HG03045 (cell line): Measurements from ENCODE around the gene GTF2F2.
A peak's percentile ranks its signal among the peaks of the same experiment; 100 is the strongest.

ENCODE experiments used
- ATAC-seq: cut with Tn5 transposase; IDR thresholded peaks from one replicate; pipeline ENCODE4 v1.9.1; 2021; ENCODE audit warnings: mild to moderate bottlenecking, moderate library complexity; ENCODE audit not compliant: unreplicated experiment

The GTF2F2 gene, protein sequence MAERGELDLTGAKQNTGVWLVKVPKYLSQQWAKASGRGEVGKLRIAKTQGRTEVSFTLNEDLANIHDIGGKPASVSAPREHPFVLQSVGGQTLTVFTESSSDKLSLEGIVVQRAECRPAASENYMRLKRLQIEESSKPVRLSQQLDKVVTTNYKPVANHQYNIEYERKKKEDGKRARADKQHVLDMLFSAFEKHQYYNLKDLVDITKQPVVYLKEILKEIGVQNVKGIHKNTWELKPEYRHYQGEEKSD

DNA sequence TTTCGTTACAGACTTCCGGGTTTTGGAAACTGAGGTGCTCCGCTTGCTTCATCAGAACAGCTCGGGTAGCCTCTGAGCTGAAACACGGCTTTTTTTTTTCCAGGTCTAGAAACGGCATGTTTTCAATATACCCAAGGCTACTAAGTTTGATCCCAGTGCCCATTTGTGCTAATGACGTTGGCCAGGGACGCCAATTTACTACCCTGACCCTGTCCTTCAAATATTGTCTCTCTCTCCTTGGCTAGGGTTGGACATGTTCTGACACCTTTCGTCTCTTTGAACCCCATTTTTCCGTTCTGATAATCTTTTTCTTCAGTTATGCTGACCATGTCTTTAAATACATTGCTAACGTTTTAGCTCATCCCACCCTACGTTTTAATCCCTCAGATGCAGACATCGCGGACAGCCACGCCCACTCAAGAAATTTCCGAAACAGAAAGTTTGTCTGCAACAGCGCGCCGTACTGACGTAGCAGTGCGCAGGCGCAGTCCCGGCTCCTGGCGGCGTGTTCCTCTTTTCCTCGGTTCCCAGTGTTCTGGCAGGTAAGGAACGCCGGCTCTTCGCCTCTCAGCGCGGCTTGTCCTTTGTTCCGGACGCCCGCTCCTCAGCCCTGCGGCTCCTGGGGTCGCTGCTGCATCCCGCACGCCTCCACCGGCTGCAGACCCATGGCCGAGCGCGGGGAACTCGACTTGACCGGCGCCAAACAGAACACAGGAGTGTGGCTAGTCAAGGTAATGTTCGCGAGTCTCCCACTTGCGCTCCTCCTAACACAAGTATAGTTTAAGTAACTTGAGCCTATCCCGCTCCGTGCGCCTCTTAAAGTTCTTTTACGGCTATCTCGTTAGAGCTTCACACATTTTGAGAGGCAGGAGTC is at the start of gene GTF2F2:
GTF2F2 (plus strand) TSS at position 520 of the 874 bp plus-strand sequence; CDS start at position 666, 146 bp downstream.
- peak; percentile 80 for ATAC-seq

DNA sequence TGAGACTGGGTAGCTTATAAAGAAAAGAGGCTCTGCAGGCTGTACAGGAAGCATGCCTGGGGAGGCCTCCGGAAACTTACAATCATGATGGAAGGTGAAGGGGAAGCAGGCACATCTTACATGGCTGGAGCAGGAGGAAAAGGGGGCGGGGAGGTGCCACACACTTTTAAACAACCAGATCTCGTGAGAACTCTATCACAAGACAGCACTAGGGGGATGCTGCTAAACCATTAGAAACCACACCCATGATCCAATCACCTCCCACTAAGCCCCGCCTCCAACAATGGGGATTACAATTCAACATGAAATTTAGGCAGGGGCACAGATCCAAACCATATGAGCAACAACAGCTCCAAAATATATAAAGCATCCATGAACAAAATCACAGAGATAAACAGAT is 46.5 kb upstream of the GTF2F2 start:
- ATAC-seq: no peak

DNA sequence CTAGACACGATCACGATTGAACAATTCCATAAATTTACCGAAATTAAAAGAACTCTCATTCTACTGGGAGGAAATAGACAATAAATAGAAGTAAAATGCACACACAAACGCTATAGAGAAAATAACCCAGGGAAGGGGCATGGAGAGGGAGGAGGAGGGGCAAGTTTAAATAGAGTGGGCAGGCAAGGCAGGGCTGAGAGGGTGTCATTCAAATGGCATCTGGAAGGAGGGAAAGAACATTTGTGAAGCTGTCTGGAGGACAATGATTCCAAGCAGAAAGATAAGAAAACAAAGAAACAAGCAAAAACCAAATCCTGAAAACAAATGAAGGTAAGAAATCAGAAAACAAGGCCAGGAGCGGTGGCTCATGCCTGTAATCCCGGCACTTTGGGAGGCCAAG is 45.6 kb upstream of the GTF2F2 start:
- no peak for ATAC-seq

DNA sequence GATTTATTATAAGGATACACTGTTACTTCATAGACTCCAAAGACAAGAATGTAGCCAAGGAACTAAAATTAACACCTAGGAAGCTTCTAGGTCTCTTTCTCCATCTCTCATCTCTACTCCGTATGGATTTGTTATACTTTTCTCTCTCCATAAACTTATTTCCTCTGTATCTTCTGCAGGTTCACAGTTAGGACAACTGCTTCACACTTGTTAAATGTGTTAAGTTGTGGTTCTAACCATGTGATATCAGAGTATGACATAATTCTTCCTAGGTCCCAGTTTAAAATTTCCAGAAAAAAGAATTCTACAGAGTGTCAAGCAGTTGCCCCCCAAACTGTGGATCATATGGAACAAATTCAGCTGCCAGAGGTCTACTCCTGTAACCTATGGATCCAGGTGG is 42.3 kb upstream of the GTF2F2 start:
- no peak for ATAC-seq

DNA sequence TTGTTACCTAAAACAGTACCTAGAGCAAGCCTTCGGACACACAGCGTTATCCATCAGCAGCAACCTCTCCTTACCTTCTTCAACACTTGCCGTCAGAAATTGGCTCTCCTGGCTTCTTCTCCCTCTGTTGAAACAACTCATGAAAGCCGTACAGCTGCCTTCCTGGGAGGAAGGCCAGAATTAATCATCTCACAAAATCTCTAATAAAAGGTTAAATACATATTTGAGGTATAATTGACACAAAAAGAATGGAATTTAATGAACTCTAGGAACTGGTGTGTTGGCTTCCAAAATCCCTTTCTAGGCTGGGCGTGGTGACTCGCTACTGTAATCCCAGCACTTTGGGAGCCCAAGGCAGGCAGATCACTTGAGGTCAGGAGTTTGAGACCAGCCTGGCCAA is 37.3 kb upstream of the GTF2F2 start:
- no peak for ATAC-seq

DNA sequence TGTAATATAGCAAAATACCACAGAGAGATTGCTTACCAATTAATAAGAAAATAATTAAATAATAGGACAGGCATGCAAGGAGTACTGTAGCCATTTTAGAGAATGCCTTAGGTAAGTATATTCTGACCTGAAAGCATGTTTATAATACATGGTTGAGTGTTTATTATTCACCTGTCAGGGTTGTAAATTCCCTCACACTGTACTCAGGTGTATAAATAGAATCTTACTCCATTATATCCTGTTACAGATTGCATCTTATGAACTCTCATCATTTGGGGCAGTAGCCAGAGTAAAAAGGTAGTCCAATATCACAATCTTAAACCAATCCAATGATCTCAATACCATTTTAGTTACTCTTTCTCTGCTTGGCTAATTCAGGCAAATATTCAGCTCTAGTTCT is 35.8 kb upstream of the GTF2F2 start:
- no peak for ATAC-seq

DNA sequence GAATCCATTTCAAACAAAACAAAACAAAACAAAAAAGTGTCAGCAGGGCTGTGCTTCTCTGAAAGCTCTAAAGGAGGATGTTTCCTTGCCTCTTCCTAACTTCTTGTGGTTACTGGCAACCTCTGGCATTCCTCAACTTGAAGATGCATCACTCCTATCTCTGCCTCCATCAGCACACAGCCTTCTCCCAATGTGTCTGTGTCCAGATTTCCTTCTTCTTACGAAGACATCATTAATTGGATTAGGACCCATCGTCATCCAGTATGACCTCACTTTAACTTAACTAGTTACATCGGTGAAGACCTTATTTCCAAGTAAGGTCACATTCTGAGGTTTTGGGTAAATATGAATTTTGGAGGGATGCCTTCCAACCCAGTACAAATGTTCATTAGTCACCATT is 33.8 kb upstream of the GTF2F2 start:
- no peak for ATAC-seq

DNA sequence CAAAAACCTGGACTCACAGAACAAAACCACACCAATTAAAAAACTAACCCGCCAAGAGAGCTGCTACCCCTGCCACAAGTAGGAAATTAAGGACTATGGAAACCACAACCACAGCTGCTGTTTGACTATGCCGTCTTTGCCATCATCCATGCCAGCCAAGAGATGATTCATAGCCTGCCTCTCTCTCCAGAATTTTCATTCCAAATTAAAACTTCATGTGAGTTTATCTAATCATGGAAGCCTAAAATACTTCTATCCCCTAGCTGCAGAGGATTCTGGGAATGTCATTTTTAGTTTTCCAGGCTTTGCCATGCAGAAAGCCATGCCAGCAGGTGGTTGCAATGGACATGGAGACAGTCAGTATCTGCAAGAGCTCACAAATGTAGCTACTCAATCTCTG is 27.6 kb upstream of the GTF2F2 start:
- ATAC-seq: no peak

DNA sequence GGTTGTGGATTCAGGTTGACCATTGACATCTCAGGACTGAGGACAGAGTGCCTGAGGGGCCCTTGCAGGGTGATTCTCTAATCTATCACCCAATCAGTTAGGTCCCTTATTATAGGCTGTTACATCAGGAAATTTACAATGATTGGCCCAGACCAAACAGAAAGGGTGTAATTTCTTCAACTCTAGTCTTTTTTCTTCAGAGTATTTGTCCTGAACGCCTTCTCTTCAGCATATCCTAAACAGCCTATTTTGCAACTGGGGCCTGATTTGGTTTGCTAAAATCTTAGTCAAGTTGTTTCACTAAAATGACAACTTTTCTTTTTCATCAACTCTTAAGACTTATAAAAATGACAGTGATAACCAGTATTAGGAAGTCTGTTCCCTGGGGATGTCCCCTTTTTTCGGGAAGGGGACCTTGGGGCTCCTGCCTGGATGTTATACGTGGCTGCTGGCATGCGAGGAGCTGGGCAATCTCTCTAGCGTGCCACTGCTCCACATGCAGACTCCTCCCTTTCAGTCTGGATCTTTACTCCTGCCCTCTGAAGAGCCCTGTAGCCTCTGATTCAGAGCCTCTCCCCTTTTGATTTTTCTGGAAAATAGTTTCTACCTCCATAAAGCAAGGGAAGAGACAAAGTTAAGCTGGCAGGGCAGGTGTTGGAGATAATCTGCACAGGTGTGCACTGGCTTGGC is 19.6 kb upstream of the GTF2F2 start:
- no peak for ATAC-seq

DNA sequence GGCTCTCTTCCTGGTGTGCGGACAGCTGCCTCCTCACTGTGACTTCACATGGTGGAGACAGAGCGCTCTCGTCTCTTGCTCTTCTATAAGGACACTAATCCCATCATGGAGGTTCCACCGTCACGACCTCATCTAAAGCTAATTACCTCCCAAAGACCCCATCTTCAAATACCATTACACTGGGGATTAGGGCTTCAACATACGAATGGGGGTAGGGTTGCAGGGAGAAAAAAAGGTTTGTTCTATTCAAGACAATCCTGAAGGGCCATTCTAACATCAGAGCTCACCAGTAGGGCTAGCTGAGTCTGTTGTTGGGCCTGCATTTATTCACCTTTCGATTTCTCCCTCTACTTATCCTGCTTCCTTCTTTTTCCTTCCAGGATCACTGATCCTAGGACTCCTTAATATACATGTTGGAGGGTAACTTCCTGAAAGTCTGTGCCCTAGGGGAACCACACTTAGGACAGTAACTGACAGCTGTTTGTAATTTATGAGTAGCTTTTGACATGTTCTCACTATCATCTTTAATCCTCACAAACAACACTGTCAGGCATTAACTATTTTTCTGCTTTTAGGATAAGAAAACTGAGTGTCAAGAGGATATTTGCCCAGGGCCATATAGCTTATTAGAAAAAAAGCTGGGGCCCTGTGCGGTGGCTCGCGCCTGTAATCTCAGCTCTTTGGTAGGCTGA is 18.8 kb upstream of the GTF2F2 start:
- ATAC-seq: no peak

DNA sequence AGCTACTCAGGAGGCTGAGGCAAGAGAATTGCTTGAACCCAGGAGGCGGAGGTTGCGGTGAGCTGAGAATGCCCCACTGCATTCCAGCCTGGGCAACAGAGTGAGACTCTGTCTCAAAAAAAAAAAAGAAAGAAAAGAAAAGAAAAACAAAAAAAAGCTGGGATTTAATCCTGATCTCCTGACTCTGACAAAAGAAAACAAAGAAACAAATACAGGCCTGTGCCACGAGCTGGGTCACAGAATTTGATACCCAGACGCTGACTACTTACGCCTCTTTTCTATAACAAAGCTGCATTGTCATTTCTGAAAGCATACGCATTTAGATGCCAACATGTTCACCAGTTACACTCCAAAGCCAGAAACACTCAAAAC is 18.2 kb upstream of the GTF2F2 start:
- no peak for ATAC-seq

DNA sequence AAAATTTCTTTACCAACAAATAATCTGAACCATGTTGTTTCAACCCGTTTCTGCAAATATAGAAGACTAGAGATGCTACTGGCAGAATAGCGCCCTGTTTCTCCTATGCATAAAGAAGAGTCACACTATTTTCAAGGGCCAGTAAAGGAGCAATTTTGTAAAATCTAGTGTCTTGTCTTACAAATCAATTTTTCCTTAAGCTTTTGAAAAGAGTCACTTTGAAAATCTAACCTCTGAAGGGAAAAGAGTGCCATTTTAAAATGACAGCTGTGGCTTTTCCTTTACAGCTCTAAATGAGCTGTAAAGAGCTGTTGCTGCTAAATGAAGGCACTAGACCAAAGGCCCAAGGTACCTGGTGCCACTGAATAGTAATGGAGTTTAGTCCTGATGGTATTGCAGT is 16.9 kb upstream of the GTF2F2 start:
- no peak for ATAC-seq

DNA sequence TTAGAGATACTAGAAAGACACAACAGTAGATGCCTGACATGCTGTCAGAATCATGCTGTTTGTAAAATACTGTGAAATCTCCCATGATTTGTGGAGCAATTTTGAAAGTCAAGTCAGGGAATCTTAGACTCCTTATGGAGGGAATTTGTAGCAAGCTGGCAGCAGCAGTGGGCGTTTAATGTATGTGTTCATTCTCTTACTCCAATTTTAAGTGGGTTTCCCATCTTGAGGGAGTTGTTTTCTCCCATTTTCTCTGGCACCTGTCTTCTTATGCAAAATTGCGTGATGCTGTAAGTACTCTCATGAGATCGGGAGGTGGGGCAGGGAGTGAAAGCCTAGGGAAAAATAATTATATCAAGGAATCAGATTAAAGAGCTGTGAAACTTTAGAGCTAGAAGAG is 16.0 kb upstream of the GTF2F2 start:
- no peak for ATAC-seq

DNA sequence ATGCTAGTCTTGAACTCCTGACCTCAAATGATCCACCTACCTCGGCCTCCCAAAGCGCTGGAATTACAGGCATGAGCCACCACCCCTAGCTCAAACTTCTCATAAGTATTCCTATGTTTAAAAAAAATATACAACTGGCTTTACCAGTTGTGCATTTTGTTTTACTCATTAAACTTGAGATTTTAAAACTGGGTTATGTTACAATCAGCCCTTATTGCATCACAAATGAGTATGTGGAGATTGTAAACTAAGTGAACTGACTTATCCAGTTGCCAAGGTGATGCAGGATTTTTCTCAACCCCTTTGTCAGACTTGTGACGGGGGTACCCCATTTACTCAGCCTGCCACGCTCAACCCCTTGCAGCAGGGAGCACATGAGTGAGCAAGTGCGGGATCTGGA is 14.4 kb upstream of the GTF2F2 start:
- no peak for ATAC-seq

DNA sequence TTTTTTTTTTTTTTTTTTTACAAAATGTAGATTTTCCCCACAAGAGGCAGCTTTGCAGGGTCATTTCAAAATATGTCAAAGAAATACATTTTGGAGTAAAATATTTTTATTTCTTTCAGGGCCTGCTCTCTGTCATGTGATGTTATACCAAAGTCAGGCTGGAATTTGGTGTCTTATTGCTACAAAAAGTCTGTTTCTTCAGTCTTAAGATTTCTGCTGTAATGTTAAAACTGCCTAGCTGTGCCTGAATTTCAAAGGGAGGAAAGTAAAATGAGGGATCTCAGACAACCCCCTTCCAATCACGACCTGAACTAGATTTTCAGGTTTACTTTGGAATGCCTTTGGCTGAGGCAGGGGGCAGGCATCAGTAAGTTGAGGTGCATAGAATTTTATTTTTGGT is 12.8 kb upstream of the GTF2F2 start:
- no peak for ATAC-seq

DNA sequence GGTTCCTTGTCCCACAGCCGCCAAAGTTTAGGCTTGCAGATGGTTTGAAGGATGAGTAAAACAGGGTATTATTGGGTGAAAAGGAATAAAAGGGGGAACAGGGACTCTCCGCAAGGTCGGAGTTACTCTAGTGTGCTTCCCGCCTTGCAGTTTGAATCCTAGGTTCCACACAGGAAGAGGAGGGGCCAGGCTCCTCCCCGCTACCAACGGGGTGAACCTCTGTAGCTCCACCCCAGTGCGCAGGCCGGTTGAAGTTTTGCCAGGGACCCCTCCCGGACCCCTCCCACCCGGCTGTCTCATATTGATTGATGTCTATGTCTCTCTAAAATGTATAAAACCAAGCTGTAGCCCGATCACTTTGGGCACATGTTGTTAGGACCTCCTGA is 11.6 kb upstream of the GTF2F2 start:
- ATAC-seq: peak; percentile 58

DNA sequence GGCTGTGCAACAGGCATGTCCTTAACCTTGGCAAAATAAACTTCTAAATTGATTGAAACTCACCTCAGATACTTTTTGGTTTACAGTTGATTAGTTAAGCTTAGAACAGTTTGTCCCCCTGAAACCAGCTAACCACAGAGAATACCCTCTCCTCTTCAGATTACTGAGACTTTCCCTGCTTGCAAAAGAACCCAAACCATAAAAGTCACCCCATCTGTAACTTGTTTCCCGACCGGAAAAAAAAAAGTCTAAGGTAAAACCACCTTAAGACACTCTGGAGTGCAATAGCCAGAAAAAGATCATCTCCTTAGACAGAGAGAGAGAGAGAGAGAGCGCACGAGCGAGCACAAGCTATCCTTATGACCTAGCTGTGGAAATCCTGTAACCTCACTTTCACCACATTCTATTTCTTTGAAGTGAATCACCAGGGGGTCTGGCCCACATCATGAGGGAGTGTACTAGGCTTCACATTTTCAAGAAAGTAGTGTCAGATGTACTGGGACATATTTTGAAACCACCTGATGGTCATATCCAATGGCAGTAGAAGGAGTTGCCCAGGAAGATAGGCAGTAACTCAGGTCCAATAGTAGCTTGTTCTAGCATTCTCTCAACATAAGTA is 11.1 kb upstream of the GTF2F2 start:
- peak; percentile 67 for ATAC-seq

DNA sequence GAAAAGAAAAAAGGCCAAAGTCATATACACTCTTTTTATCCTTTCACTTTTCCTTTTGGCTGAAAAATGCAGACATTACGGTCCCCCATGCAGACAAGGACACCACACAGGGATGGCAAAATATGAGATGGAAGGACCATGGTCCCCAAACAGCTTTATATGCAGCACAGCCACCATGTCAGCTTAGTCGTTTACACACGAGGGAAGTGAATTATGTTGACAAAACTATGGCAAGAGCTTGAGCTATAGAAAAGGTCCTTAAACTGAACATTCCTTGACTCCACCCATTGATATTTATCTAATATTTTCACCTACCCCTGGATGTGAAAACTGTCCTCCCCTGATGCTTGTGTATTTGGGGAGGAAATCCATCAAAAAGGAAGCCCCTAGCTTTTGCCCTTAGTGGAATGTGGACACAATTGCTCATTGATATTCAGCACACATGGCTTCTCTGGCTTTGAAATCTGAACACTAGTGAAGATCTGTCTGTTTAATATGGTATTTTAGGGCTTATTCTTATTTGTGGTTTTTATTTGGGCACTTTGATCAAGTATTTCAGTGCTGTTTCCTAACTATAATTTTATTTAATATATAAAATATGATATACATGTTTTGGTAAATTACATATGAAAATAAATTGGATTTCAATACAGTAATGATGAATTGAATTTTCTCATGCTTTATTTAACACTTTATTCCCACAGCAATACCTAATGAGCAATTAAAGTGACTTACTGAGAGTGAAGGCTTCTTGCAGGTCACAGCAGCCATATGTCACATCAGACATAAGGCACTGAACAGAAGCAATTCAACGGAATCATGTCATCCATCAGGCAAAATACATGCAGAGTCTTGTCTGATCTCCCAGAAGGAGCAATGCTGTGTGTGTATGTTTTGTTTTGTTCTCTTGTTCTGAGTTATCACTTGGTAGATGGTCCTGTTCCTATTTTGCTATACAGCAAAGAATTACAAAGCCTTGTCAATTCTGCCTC is 6.8 kb upstream of the GTF2F2 start:
- ATAC-seq: no peak

DNA sequence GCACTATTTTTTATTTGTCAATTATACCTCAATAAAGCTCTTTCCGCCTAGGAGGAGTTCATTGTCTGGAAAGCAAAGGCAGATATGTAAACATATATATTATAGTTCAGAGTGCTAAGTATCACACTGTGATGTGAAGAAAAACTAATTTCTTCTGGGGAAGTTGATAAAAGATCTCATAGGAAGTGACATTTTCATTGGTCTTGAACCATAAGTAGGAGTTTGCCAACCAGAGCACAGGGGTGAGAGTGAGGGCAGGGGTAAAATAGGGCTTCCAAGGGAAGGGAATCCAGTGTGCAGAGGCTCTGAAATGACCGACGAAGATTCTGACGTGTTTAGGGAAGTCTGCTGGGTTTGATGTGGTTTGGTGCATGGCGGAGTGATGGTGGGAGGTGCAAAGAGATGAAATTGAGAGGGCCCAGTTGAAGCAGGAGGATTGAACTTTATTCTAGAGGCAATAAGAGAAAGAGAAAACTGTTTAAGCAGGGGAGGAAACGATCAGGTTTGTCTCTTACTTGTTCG is 780 bp upstream of the GTF2F2 start:
- ATAC-seq: peak; percentile 32
